HepG2 (cell line): Measurements from ENCODE around the gene GSTA1.

ENCODE experiments used
- ATF6 ChIP-seq: sonication (generic); formaldehyde crosslinking; conservative IDR thresholded peaks from 2 replicates; pipeline ENCODE4 v1.4.0; 2020; ENCODE audit warnings: missing genetic modification reagents
- ELK4 ChIP-seq: sonication (generic); formaldehyde crosslinking; IDR thresholded peaks from 2 replicates; pipeline ENCODE4 v1.9.0; 2021; ENCODE audit warnings: missing genetic modification reagents, borderline replicate concordance
- FOXA1 ChIP-seq, 2 experiments: fragments of 450-650 bp in 1 of 2; sonication (generic) in 1 of 2; formaldehyde crosslinking in 1 of 2; IDR thresholded peaks; 2 replicates each; pipeline versions ENCODE4 v1.4.0 to v1.6.1; 2016 to 2020; ENCODE audit warnings: missing genetic modification reagents in 1 of 2
- IRF1 ChIP-seq: sonication (generic); formaldehyde crosslinking; IDR thresholded peaks from 2 replicates; pipeline ENCODE4 v1.4.0; 2020; ENCODE audit warnings: low read depth, mild to moderate bottlenecking, missing genetic modification reagents
- KLF16 ChIP-seq, 2 experiments: sonication (generic) in 1 of 2; formaldehyde crosslinking in 1 of 2; IDR thresholded peaks; 2 replicates each; pipeline versions ENCODE4 v1.6.1 to v1.8.0; 2016 to 2023; ENCODE audit warnings: missing genetic modification reagents in 2 of 2, missing compliant biosample characterization in 1 of 2
- MED13 ChIP-seq: sonication (generic); formaldehyde crosslinking; IDR thresholded peaks from 2 replicates; pipeline ENCODE4 v1.5.0; 2020; ENCODE audit warnings: missing genetic modification reagents
- POLR2A ChIP-seq, 2 experiments: IDR thresholded peaks; 2 replicates each; pipeline ENCODE4 v1.6.1; 2011; ENCODE audit warnings: low read depth in 2 of 2, low read length in 2 of 2, mild to moderate bottlenecking in 1 of 2, moderate library complexity in 1 of 2; ENCODE audit not compliant: insufficient read depth in 1 of 2
- REST ChIP-seq, 2 experiments: IDR thresholded peaks; 2 replicates each; pipeline ENCODE4 v1.6.1; 2011 to 2012; ENCODE audit warnings: low read length in 2 of 2, borderline replicate concordance in 1 of 2, low read depth in 1 of 2, mild to moderate bottlenecking in 1 of 2, moderate library complexity in 1 of 2
- ZNF646 ChIP-seq: sonication (generic); formaldehyde crosslinking; IDR thresholded peaks from 2 replicates; pipeline ENCODE4 v1.9.0; 2021; ENCODE audit warnings: mild to moderate bottlenecking, missing genetic modification reagents

- TF ChIP-seq ATF6 (CRISPR knock-in tag) (no peak), KLF16 (CRISPR knock-in tag; IDR thresholded peaks at IDR 0.05) (no peak), POLR2A (IDR thresholded peaks at IDR 0.05; ENCODE audit: insufficient read depth in 1 of 2, low read depth in 2 of 2, low read length in 2 of 2) (no peak), ZNF646 (no peak), IRF1 (CRISPR knock-in tag) (no peak), FOXA1 (IDR thresholded peaks at IDR 0.05) (no peak), FOXA1 (CRISPR knock-in tag; IDR thresholded peaks at IDR 0.05) (peak; percentile 59), MED13 (CRISPR knock-in tag) (0 out of 2 replicates have a peak, but pooled peaks have one; percentile 50), ELK4 (CRISPR knock-in tag) (no peak), REST (IDR thresholded peaks at IDR 0.05; ENCODE audit: borderline replicate concordance in 1 of 2, low read depth in 1 of 2, low read length in 2 of 2) (peak in 1 of 2 experiments; percentile 75; a peak in 1 of 4 replicates)
Observed at GRCh38 chr6:52745764-52746201, 57.8 kb downstream of the GSTA1 start.
